Measurements from ENCODE around the gene ODC1.

Gene ODC1

DNA sequence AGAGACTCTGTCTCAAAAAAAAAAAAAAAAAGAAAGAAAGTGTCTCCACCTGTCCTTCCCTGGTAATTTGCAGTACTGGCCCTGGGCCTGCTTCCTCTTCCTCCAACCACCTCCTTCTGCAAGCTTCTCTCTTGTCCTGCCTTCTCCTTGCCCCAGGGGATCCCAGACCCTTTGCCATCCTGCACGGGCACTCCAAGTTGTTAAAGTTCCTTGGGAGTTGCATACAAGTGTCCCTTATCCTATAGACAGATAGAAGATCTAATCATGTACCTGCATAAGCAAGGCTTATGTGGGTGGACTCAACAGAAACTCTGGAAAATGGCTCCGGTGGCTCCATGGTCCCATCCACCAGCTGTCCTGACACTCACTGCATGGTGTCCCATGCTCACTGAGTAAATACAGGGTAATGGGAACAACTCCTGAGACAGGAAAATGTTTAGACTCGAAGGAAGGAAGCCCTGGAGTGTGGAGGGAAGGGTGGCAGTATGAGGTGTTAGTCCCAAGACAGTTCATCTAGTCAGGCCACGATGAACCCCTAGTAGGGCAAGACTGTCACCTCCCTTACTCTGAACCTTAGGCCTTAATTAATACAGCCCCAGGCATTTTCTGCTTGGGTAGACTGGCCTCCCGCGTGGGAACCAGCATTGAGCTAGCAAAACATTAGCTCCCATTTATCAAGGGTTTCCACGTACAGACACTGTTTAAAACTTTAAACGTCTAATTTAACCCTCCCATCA, 17.1 kb downstream of the ODC1 start:
- in situ Hi-C loops (cut with MboI; ENCODE audit: low pct_unique_long_range_greater_than_20kb, low sequenced_read_pairs, unreplicated experiment): no loop called here
- DNase-seq (ENCODE audit: low spot score): no peak
- TF ChIP-seq, protein P1, sequence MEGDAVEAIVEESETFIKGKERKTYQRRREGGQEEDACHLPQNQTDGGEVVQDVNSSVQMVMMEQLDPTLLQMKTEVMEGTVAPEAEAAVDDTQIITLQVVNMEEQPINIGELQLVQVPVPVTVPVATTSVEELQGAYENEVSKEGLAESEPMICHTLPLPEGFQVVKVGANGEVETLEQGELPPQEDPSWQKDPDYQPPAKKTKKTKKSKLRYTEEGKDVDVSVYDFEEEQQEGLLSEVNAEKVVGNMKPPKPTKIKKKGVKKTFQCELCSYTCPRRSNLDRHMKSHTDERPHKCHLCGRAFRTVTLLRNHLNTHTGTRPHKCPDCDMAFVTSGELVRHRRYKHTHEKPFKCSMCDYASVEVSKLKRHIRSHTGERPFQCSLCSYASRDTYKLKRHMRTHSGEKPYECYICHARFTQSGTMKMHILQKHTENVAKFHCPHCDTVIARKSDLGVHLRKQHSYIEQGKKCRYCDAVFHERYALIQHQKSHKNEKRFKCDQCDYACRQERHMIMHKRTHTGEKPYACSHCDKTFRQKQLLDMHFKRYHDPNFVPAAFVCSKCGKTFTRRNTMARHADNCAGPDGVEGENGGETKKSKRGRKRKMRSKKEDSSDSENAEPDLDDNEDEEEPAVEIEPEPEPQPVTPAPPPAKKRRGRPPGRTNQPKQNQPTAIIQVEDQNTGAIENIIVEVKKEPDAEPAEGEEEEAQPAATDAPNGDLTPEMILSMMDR (IDR thresholded peaks at IDR 0.05; ENCODE audit: extremely low read depth, insufficient read depth, missing control alignments): no peak

- TF ChIP-seq, protein P1 (IDR thresholded peaks at IDR 0.05; ENCODE audit: extremely low read depth, insufficient read depth, missing control alignments): no peak
- in situ Hi-C loops (cut with MboI; ENCODE audit: low pct_unique_long_range_greater_than_20kb, low sequenced_read_pairs, unreplicated experiment): no loop called here
- no peak for DNase-seq (ENCODE audit: low spot score)
Measured at GRCh38 chr2:10428924-10429323, 19.2 kb downstream of the ODC1 start.

- TF ChIP-seq, protein P1 (IDR thresholded peaks at IDR 0.05; ENCODE audit: extremely low read depth, insufficient read depth, missing control alignments): no peak
- in situ Hi-C loops (cut with MboI; ENCODE audit: low pct_unique_long_range_greater_than_20kb, low sequenced_read_pairs, unreplicated experiment): no loop called here
- DNase-seq (ENCODE audit: low spot score): no peak
Measured at GRCh38 chr2:10428355-10428754, 19.8 kb downstream of the ODC1 start.

- DNase-seq (ENCODE audit: low spot score): no peak
- TF ChIP-seq, protein P1 (IDR thresholded peaks at IDR 0.05; ENCODE audit: extremely low read depth, insufficient read depth, missing control alignments): no peak
- in situ Hi-C loops (cut with MboI; ENCODE audit: low pct_unique_long_range_greater_than_20kb, low sequenced_read_pairs, unreplicated experiment): no loop called here
Measured at GRCh38 chr2:10427618-10427949, 20.5 kb downstream of the ODC1 start.

DNA sequence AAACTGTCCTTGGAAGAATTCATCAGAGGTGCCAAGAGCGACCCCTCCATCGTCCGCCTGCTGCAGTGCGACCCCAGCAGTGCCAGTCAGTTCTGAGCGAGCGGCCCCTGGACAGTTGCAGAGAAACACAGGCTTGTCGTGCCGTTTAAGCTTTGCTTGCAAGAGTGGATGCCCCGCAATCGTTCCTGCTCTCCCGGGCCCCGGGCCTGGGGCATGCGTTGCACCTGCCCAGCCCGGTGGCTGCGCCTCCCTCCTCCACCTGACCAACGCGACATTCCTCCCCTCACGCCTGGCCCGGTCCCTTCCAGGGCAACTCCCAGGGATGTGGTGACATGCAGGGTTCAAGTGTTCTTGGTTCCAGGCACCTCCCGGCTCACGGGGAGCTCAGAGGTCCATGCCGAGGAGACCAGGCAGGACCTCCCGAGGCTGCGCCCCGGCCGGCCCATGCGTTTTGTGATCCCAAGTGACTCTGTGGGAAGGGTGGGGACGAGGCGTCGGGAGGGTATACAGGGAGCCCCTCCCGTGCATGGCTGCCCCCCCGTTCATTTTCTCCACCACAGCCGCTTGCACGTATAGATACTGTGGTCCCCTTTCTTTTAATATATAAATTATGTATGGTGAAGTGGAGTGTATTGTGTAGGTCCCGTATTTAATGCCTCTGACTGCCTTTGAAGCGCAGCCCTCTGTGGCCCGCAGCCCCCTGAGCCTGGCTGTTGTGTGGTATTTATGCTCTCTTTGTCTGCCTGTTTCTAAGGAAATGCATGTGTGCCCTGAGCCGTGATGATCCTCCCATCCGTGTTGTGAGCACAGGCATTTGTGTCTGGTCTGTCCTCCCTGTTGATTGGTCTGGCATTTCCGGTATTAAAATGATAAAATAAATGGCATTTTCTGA, 21.2 kb downstream of the ODC1 start:
- no peak for DNase-seq (ENCODE audit: low spot score)
- in situ Hi-C loops (cut with MboI; ENCODE audit: low pct_unique_long_range_greater_than_20kb, low sequenced_read_pairs, unreplicated experiment): no loop called here
- TF ChIP-seq, protein P1 (IDR thresholded peaks at IDR 0.05; ENCODE audit: extremely low read depth, insufficient read depth, missing control alignments): no peak

- in situ Hi-C loops (cut with MboI; ENCODE audit: low pct_unique_long_range_greater_than_20kb, low sequenced_read_pairs, unreplicated experiment): no loop called here
- DNase-seq (ENCODE audit: low spot score): no peak
- TF ChIP-seq, protein P1 (IDR thresholded peaks at IDR 0.05; ENCODE audit: extremely low read depth, insufficient read depth, missing control alignments): no peak
Measured at GRCh38 chr2:10425699-10426098, 22.4 kb downstream of the ODC1 start.
